WTC11 (cell line): Measurements from ENCODE around the gene SAP30L. TPM values are rescaled to one million over a fixed set of nuclear protein-coding genes. Genes with fewer than 3 reads are reported as not detected.
A peak's percentile ranks its signal among the peaks of the same experiment; 100 is the strongest.

Experiments used
- ATAC-seq: fragments of 200-7000 bp; cut with Tn5 transposase; 2 replicates; pipeline ENCODE4 v1.10.0; 2021; ENCODE audit warnings: mild to moderate bottlenecking, moderate library complexity
- CTCF ChIA-PET: fragments of 300-600 bp; sonication (Branson Sonifier 250); formaldehyde crosslinking; loops from one replicate; lab custom pipeline; 2021; ENCODE audit warnings: antibody characterized with exemption; lab: Charles Lee
- POLR2A ChIA-PET: fragments of 350-600 bp; sonication (Branson Sonifier 250); formaldehyde crosslinking; loops from one replicate; lab custom pipeline; 2021; ENCODE audit warnings: antibody characterized with exemption; lab: Charles Lee
- DNase-seq: peaks from one replicate; pipeline ENCODE4 v3.0.0; 2021; ENCODE audit warnings: low spot score
- H3K27ac Mint-ChIP-seq: 2 replicates; pipeline ENCODE4 v1.8.0; 2021; ENCODE audit warnings: mixed read lengths
- H3K27me3 Mint-ChIP-seq: 2 replicates; pipeline ENCODE4 v1.8.0; 2021; ENCODE audit warnings: low read depth, mild to moderate bottlenecking, moderate library complexity, mixed read lengths
- H3K36me3 Mint-ChIP-seq: 2 replicates; pipeline ENCODE4 v1.8.0; 2021; ENCODE audit warnings: mixed read lengths
- H3K4me1 Mint-ChIP-seq: 2 replicates; pipeline ENCODE4 v1.8.0; 2022; ENCODE audit warnings: mixed read lengths
- H3K4me3 Mint-ChIP-seq: 2 replicates; pipeline ENCODE4 v1.8.0; 2021; ENCODE audit warnings: mild to moderate bottlenecking, moderate library complexity, mixed read lengths
- H3K9me3 Mint-ChIP-seq: 2 replicates; pipeline ENCODE4 v1.8.0; 2021; ENCODE audit warnings: mixed read lengths
- AR ChIP-seq: fragments of 250-450 bp; sonication (Bioruptor Pico); IDR thresholded peaks from 2 replicates; pipeline ENCODE4 v1.9.0; 2021; ENCODE audit warnings: mild to moderate bottlenecking
- CREB1 ChIP-seq: sonication (generic); formaldehyde crosslinking; IDR thresholded peaks from 2 replicates; pipeline ENCODE4 v1.8.0; 2023; ENCODE audit warnings: mild to moderate bottlenecking, missing genetic modification reagents
- E2F4 ChIP-seq: sonication (generic); formaldehyde crosslinking; IDR thresholded peaks from 2 replicates; pipeline ENCODE4 v1.8.1; 2022; ENCODE audit warnings: low read depth, mild to moderate bottlenecking, moderate library complexity, missing genetic modification reagents, borderline replicate concordance
- EMX1 ChIP-seq: fragments of 250-450 bp; sonication (Bioruptor Pico); IDR thresholded peaks from 2 replicates; pipeline ENCODE4 v1.8.0; 2021; ENCODE audit warnings: mild to moderate bottlenecking
- FOXP1 ChIP-seq: sonication (generic); formaldehyde crosslinking; IDR thresholded peaks from 2 replicates; pipeline ENCODE4 v1.8.0; 2022; ENCODE audit warnings: missing genetic modification reagents, mild to moderate bottlenecking, moderate library complexity, borderline replicate concordance
- GABPB1 ChIP-seq: sonication (generic); formaldehyde crosslinking; IDR thresholded peaks from 2 replicates; pipeline ENCODE4 v1.8.1; 2023; ENCODE audit warnings: mild to moderate bottlenecking, missing genetic modification reagents
- GRHL2 ChIP-seq: fragments of 250-450 bp; sonication (Bioruptor Pico); IDR thresholded peaks from 2 replicates; pipeline ENCODE4 v1.8.0; 2022; ENCODE audit warnings: mild to moderate bottlenecking, moderate library complexity; ENCODE audit not compliant: insufficient replicate concordance, severe bottlenecking
- HMGXB4 ChIP-seq: sonication (generic); formaldehyde crosslinking; IDR thresholded peaks from 2 replicates; pipeline ENCODE4 v1.8.1; 2023; ENCODE audit warnings: mild to moderate bottlenecking, moderate library complexity, missing genetic modification reagents
- NR2C2 ChIP-seq: sonication (generic); formaldehyde crosslinking; IDR thresholded peaks from 2 replicates; pipeline ENCODE4 v1.8.0; 2022; ENCODE audit warnings: mild to moderate bottlenecking, missing genetic modification reagents
- RELA ChIP-seq: sonication (generic); formaldehyde crosslinking; IDR thresholded peaks from 2 replicates; pipeline ENCODE4 v1.8.1; 2022; ENCODE audit warnings: missing genetic modification reagents, mild to moderate bottlenecking, borderline replicate concordance
- SMAD4 ChIP-seq: sonication (generic); formaldehyde crosslinking; IDR thresholded peaks from 2 replicates; pipeline ENCODE4 v1.8.0; 2022; ENCODE audit warnings: mild to moderate bottlenecking, missing genetic modification reagents
- TP53 ChIP-seq: sonication (generic); formaldehyde crosslinking; IDR thresholded peaks from 2 replicates; pipeline ENCODE4 v1.8.1; 2023; ENCODE audit warnings: mild to moderate bottlenecking, missing genetic modification reagents
- ZNF232 ChIP-seq: sonication (generic); formaldehyde crosslinking; IDR thresholded peaks from 2 replicates; pipeline ENCODE4 v1.8.0; 2022; ENCODE audit warnings: mild to moderate bottlenecking, missing genetic modification reagents
- ZNF396 ChIP-seq: fragments of 250-450 bp; sonication (Bioruptor Pico); IDR thresholded peaks from 2 replicates; pipeline ENCODE4 v1.8.0; 2021; ENCODE audit warnings: mild to moderate bottlenecking, moderate library complexity, borderline replicate concordance
- total RNA-seq: library from RNA; stranded (reverse); gene quantifications from 3 replicates; pipeline ENCODE4 v1.2.3, GENCODE V29; 2021

Gene SAP30L
- total RNA-seq, 1 experiment from 2014 or later, result 33.5 TPM

- CTCF ChIA-PET, result interaction anchor here (1.4 kb wide), 1 partner anchor 122 kb away, joined by 6 read pairs; no protein-coding TSS in a partner anchor
- no peak overlapping the region for H3K4me3 Mint-ChIP-seq
- DNase-seq, result no peak
- peaks cover 91% of the 10 kb centered on the region for H3K27me3 Mint-ChIP-seq
- no peak overlapping the region for H3K27ac Mint-ChIP-seq
- no peak for TF ChIP-seq GABPB1 (CRISPR knock-in tag)
- no peak for TF ChIP-seq RELA (CRISPR knock-in tag)
- no peak for TF ChIP-seq FOXP1 (CRISPR knock-in tag)
- TF ChIP-seq E2F4 (CRISPR knock-in tag), result no peak
- H3K9me3 Mint-ChIP-seq, result no peaks in the 10 kb centered on the region
- peaks cover 44% of the 10 kb centered on the region for H3K4me1 Mint-ChIP-seq
- no peaks in the 10 kb centered on the region for H3K36me3 Mint-ChIP-seq
- ATAC-seq, result no peak
- POLR2A ChIA-PET, result no interaction called here
Observed at GRCh38 chr5:154487541-154487940, 41.7 kb downstream of the SAP30L start.

GRCh38 chr5:154491941-154492340 is 46.1 kb downstream of the SAP30L start:
- ATAC-seq, result no peak
- peaks cover 65% of the 10 kb centered on the region for H3K27me3 Mint-ChIP-seq
- POLR2A ChIA-PET, result no interaction called here

GRCh38 chr5:154493274-154493673 is 47.5 kb downstream of the SAP30L start:
- Mint-ChIP-seq H3K36me3 (no peaks in the 10 kb centered on the region), H3K4me1 (0 out of 2 replicates have a peak, but pooled peaks cover 3% of the 10 kb centered on the region), H3K9me3 (no peaks in the 10 kb centered on the region), H3K4me3 (peak overlapping the region; percentile 44), H3K27ac (no peak overlapping the region), H3K27me3 (peaks cover 52% of the 10 kb centered on the region)
- DNase-seq (peak; percentile 62), ATAC-seq (peak; percentile 93)
- ChIA-PET POLR2A (interaction anchor here (0.6 kb wide), 1 partner anchor 45 kb away, joined by 3 read pairs; no protein-coding TSS in a partner anchor), CTCF (interaction anchor here (1.1 to 1.3 kb wide), 2 partner anchors 15 to 28 kb away, joined by 4 to 5 read pairs; partner anchors contain the start of gene HAND1)
- peak; percentile 49; the same call in 1 of the 2 replicates for TF ChIP-seq HMGXB4
- TF ChIP-seq SMAD4, result no peak
- no peak for TF ChIP-seq AR
- no peak for TF ChIP-seq EMX1 (CRISPR knock-in tag)

More at GRCh38 chr5:154491941-154492340, 46.1 kb downstream of the SAP30L start:
- CTCF ChIA-PET, result interaction anchor here (0.6 kb wide), 1 partner anchor 107 kb away, joined by 3 read pairs; no protein-coding TSS in a partner anchor
- Mint-ChIP-seq H3K4me3 (no peak overlapping the region), H3K4me1 (peaks cover 3% of the 10 kb centered on the region; the same call in 1 of the 2 replicates), H3K36me3 (no peaks in the 10 kb centered on the region), H3K9me3 (no peaks in the 10 kb centered on the region), H3K27ac (no peak overlapping the region)
- DNase-seq, result no peak
- TF ChIP-seq ZNF396 (CRISPR knock-in tag) (no peak), GRHL2 (CRISPR knock-in tag) (no peak), FOXP1 (CRISPR knock-in tag) (no peak), ZNF232 (no peak), CREB1 (CRISPR knock-in tag) (no peak), TP53 (CRISPR knock-in tag) (no peak), NR2C2 (CRISPR knock-in tag) (no peak)
